HUES48 (cell line): ENCODE data around the gene GFAP.

Experiments
- H3K27ac ChIP-seq: one replicate; pipeline ENCODE4 v1.7.0; 2013; ENCODE audit warnings: low read depth, low read length, inconsistent platforms
- H3K27me3 ChIP-seq: 2 replicates; pipeline ENCODE4 v1.6.1; 2013; ENCODE audit warnings: mild to moderate bottlenecking, low read length; ENCODE audit not compliant: control insufficient read depth, insufficient read depth
- H3K36me3 ChIP-seq: 2 replicates; pipeline ENCODE4 v1.6.1; 2013; ENCODE audit warnings: low read length; ENCODE audit not compliant: control insufficient read depth, insufficient read depth
- H3K4me1 ChIP-seq: 2 replicates; pipeline ENCODE4 v1.6.1; 2013; ENCODE audit warnings: mild to moderate bottlenecking, low read length; ENCODE audit not compliant: control insufficient read depth, insufficient read depth
- H3K4me3 ChIP-seq: 2 replicates; pipeline ENCODE4 v1.5.1; 2013; ENCODE audit warnings: mild to moderate bottlenecking, low read depth, low read length
- H3K9ac ChIP-seq: 2 replicates; pipeline ENCODE4 v1.6.1; 2013; ENCODE audit warnings: mild to moderate bottlenecking, low read depth, low read length, moderate library complexity
- H3K9me3 ChIP-seq: 2 replicates; pipeline ENCODE4 v1.6.1; 2013; ENCODE audit warnings: low read length; ENCODE audit not compliant: control insufficient read depth, insufficient read depth

The GFAP gene

DNA sequence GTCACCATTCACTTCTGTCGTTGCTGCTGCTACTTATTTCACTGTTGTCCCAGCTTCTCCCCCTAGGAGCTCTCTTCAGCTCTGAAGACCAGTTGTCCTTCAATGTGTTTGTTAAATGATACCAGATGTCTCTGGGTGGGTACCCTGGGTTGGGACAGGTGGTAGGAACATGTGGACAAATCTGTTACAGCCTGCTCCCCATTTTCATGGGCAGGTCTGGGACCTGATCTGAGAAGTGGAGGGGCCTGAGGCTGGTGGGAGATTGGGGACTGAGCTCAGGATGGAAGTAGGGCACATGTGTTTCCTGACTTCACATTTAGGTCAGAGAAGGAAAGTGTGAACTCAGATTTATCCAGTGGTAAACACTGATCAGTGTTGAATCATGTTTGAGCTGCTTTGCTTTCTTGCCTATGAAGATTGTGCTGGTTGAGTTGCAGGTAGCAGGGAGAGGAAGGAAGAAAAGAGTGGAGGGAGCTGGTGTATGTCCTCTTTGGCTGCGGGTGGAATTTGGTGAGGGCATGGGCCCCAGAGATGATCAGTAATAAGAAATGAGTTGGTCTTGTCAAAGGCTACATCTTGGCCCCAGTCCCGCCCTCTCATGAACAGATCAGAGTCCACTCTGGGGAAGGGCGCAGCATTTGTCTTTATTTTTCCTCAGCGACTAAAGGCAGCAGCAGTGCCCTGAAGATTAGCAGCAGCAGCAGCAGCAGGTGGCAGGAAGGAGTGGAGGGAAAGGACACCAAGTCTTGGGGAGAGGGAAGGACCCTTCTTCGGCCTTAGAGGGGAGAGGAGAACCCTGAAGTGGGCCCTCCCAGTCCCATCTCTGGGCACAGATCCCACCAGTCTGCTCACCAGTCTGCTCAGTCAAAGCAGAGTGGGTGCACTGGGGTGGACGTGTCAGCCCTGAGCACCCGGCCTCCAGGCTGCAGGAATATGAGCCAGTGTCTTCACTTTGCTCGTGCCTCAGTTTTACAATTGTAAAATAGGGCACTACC, 10.0 kb downstream of the GFAP start:
- no peaks in the 10 kb centered on the region for H3K27me3 ChIP-seq
- H3K9ac ChIP-seq, result no peak overlapping the region
- H3K4me3 ChIP-seq, result no peak overlapping the region
- no peaks in the 10 kb centered on the region; the same call in 1 of the 2 replicates for H3K4me1 ChIP-seq
- H3K9me3 ChIP-seq, result no peaks in the 10 kb centered on the region
- H3K27ac ChIP-seq, result peak overlapping the region; percentile 63
- no peaks in the 10 kb centered on the region for H3K36me3 ChIP-seq

DNA sequence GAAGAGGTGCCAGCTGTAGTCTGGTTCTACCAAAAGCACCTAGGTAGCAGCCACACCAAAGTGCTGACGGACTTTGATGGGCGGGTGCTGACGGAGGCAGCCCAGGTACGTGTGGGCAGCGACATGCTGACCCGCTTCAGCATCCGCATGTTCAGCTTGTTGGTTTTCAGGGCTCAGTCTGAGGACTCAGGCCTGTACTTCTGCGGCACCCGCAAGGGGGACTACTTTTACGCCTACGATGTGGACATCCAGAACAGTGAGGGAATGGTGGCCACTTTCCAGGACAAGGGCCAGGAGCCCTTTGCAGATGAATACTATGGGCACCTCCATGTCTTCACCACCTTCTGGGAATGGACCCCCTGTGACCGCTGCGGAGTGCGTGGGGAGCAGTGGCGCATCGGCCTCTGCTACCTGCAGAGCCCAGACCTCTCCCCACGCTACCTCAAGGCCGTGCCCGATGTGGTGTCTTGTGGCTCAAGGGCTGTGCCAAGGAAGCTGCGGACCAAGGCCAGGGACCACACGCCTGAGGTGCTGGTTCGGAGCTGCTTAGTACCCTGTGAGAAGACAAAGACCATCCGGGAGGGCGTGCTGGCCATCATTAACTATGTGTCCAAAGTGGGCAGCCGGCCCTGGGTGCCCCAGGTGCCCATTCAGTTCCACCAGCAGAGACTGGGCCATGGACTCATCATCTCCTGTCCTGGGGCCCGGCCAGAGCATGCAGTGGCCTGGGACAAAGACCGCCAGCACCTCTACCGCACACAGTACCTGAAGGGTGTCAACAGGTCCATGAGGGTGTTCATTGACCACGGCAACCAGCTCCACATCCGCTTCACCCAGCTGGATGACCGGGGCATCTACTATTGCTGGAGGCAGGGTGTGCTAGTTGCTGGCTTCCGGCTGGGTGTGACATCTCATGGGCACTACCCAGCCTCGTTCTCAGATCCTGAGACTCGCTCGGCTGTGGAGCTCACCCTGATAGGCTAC, 11.0 kb downstream of the GFAP start:
- Histone ChIP-seq H3K36me3 (no peaks in the 10 kb centered on the region), H3K4me1 (no peaks in the 10 kb centered on the region; the same call in 1 of the 2 replicates), H3K27me3 (no peaks in the 10 kb centered on the region), H3K27ac (no peak overlapping the region), H3K9me3 (no peaks in the 10 kb centered on the region), H3K4me3 (no peak overlapping the region), H3K9ac (no peak overlapping the region)

DNA sequence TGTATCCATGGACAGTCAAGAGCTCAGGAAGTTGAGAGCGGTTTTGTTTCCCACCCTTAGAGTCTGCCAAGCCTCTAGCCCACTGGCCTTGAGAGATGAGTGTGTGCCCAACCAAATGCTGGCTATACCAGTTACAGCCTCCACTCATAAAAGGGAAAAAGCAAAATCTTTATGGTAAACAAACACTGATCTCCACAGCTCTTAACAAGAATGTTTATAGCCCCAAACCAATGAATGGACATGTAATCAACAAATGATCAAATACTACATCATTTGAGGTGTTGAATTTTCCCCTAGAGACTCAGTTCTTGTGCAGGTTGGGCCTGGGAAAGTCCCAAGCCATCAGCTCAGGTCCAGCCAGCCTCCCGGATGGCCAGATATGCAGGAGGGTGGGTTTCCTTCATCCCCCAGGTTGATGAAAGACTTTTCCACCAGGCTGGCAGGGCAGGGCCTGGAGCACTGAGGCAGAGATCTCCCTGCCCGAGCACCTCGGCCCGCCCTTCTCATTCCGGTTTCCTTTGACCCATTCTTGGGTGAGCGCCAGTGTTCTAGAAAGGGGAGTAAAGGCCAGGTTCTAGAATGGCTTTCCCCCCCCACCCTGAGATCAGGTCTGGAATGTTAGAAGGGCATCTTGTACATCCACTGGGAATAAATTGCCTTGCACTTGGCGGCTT, 12.2 kb downstream of the GFAP start:
- Histone ChIP-seq H3K27ac (no peak overlapping the region), H3K9me3 (no peaks in the 10 kb centered on the region), H3K36me3 (no peaks in the 10 kb centered on the region), H3K27me3 (no peaks in the 10 kb centered on the region), H3K4me1 (no peaks in the 10 kb centered on the region; the same call in 1 of the 2 replicates), H3K4me3 (no peak overlapping the region), H3K9ac (no peak overlapping the region)

DNA sequence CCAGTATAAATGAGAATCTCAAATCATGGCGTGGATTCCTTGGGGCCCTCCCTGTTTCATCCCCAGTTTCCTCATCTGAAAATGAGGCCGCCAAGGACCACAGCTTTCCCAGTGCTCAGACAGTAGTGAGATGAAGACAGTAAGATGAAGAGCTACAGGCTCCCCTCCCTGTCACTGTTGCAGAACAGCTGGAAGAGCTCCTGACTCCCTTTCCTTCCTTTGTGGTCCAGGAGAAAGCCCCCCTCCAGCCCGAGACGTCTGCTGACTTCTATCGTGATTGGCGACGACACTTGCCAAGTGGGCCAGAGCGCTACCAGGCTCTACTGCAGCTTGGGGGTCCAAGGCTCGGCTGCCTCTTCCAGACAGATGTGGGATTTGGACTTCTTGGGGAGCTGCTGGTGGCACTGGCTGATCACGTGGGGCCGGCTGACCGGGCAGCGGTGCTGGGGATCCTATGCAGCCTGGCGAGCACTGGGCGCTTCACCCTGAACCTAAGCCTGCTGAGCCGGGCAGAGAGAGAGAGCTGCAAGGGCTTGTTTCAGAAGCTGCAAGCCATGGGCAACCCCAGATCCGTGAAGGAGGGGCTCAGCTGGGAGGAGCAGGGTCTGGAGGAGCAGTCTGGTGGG, 13.1 kb downstream of the GFAP start:
- no peak overlapping the region for H3K27ac ChIP-seq
- H3K27me3 ChIP-seq, result no peaks in the 10 kb centered on the region
- H3K9me3 ChIP-seq, result no peaks in the 10 kb centered on the region
- H3K9ac ChIP-seq, result no peak overlapping the region
- no peaks in the 10 kb centered on the region for H3K36me3 ChIP-seq
- no peak overlapping the region for H3K4me3 ChIP-seq
- H3K4me1 ChIP-seq, result no peaks in the 10 kb centered on the region; the same call in 1 of the 2 replicates

DNA sequence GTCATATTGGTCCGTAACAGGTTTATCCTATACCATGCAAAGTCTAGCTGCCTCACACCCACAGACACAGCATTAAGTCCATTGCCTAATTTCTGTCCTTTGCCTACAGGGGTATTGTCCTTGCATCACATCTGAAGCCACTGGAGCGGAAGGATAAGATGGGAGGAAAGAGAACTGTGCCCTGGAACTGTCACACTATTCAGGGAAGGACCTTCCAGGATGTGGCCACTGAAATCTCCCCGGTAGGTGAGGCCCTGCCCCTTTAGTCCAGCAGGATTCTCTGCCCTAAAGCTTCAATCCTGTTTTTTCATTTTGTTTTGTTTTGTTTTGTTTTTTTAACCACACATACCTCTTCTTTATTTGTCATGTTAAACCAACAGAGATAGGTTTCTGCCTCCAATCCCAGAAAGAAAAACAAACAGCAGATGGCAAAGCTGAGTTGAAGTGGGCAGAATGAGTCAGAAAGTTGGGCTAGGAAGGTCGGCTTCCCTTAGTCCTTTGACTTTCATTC, 13.8 kb downstream of the GFAP start:
- Histone ChIP-seq H3K27ac (no peak overlapping the region), H3K4me1 (no peaks in the 10 kb centered on the region; the same call in 1 of the 2 replicates), H3K36me3 (peaks cover 3% of the 10 kb centered on the region; the same call in 1 of the 2 replicates), H3K9me3 (no peaks in the 10 kb centered on the region), H3K9ac (no peak overlapping the region), H3K27me3 (no peaks in the 10 kb centered on the region), H3K4me3 (no peak overlapping the region)

DNA sequence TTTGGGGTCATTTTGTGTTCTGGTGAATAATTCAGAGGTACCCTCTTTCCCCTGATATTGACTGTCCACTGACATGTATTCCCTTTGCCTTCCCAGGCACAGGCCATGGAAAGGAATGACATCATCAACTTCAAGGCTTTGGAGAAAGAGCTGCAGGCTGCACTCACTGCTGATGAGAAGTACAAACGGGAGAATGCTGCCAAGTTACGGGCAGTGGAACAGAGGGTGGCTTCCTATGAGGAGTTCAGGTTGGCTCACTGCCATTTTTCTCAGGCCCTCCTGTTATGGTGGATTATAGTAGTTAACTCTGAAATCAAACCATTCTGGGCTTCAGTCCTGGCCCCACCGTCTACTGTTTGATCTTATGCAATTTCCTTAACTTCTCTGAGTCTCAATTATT, 14.4 kb downstream of the GFAP start:
- H3K4me1 ChIP-seq, result no peaks in the 10 kb centered on the region; the same call in 1 of the 2 replicates
- no peak overlapping the region for H3K9ac ChIP-seq
- peaks cover 6% of the 10 kb centered on the region for H3K36me3 ChIP-seq
- no peaks in the 10 kb centered on the region for H3K9me3 ChIP-seq
- no peak overlapping the region for H3K4me3 ChIP-seq
- H3K27me3 ChIP-seq, result no peaks in the 10 kb centered on the region
- no peak overlapping the region for H3K27ac ChIP-seq

DNA sequence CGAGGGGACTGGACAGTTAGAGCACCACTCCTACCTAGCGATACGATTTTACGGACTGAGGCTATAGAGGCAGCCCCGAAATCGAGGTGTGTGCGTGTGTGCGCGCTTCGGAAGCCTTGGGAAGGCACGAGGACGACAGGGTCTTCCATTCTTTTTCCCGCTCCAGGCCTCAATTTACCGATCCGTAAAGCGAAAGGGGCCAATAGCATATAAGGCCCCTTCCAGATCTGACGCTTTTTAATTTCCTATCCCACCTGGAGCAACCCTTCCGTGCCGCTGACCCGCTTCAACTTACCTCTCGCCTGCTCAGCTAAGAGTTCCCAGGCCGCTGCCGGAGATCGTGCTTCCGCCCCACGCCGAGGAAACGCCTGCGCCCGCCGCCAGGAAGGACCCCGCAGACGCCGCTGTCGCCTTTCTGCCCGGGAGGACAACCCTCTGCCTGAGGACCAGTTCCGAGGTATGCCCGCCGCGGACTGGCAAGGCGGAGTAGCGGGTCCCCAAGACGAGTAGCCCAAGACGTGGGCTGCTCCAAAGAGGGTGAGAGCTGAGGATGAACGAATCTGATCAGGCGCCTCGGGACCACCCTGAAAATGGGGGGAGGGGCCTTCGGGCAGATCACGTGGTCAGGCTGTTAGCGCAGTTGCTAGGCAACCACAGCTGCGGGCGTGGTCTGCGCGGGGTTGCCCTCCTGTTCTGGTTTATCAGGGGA, 16.1 kb downstream of the GFAP start, which contains the start of gene EFTUD2:
EFTUD2 (minus strand) TSS at position 372 of the 709 bp plus-strand sequence. CDS start 4,924 bp downstream, outside the sequence.
- Histone ChIP-seq H3K36me3 (peaks cover 16% of the 10 kb centered on the region), H3K9me3 (no peaks in the 10 kb centered on the region), H3K9ac (peak within 1 kb of the TSS; percentile 100), H3K27ac (peak within 1 kb of the TSS; percentile 100), H3K27me3 (no peaks in the 10 kb centered on the region), H3K4me1 (no peaks in the 10 kb centered on the region), H3K4me3 (peak within 1 kb of the TSS; percentile 98)

DNA sequence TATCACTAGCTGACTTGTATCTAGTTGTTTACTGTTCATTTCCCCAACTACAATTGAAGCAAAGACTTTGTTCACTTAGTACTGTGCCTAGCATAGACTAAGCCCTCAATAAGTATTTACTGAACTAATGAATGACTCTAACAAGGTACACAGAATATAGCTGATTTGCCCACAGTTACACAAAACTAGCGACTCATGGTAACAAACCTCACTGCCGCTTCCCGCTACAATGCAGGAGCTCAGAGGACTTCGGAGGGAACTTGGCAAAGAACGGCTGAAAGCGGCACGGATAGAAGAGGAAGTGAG, 16.6 kb downstream of the GFAP start:
- H3K27ac ChIP-seq, result peak overlapping the region; percentile 100
- H3K4me3 ChIP-seq, result peak overlapping the region; percentile 98
- no peaks in the 10 kb centered on the region for H3K27me3 ChIP-seq
- H3K9ac ChIP-seq, result peak overlapping the region; percentile 100
- H3K36me3 ChIP-seq, result peaks cover 21% of the 10 kb centered on the region
- no peaks in the 10 kb centered on the region for H3K4me1 ChIP-seq
- H3K9me3 ChIP-seq, result no peaks in the 10 kb centered on the region

DNA sequence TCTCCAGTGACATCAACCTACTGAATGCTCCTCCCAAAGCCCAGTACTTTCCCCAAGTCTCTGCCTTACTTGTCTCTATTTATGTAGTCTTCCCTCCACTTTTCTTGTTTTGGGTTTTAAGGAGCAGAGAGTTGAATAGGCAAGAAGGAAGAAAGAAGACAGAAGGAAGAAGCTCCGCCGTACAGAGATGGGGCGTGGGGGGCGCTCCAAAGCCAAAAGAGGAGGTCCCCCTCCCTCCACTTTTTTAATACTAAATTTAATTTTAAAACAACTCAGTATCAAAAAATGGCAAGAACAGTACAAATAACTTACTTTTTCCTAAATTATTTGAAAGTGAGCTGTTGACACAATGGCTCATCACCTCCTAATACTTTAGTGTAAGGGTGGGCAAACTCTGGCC, 20.7 kb downstream of the GFAP start:
- Histone ChIP-seq H3K27ac (no peak overlapping the region), H3K36me3 (peaks cover 50% of the 10 kb centered on the region), H3K4me3 (no peak overlapping the region), H3K4me1 (peaks cover 3% of the 10 kb centered on the region; the same call in 1 of the 2 replicates), H3K9ac (no peak overlapping the region), H3K9me3 (no peaks in the 10 kb centered on the region), H3K27me3 (no peaks in the 10 kb centered on the region)
